ENCODE results near the gene KRT14. TPM values are rescaled to one million over a fixed set of nuclear protein-coding genes. Genes with fewer than 3 reads are reported as not detected.
"Not testable (repeated sequence)": the region's sequence is repeated elsewhere in the genome, so short reads cannot be mapped to it uniquely, and the experiment has no call there.

The KRT14 gene
- total and polyA plus RNA-seq, 12 donors: 0.30 TPM; not detected in 11

DNA sequence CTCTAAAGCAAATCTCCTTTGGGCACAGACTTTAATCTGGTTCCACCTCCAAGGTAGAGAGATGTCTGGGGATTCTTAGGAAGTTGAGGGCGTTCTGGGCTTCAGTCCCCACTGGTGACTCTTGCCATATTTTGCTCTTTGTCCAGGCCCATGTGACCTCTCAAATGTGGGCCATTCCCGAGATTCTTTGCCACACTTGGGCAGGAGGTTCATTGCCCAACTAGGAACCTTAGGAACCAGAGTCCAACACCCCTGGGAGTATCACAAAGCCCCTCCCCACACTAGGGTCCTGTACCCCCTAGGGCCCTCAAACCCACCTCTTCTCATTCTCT is 6.5 kb downstream of the KRT14 start:
- no peaks in the 10 kb centered on the region for H3K9me3 ChIP-seq
- TF ChIP-seq, protein P1, sequence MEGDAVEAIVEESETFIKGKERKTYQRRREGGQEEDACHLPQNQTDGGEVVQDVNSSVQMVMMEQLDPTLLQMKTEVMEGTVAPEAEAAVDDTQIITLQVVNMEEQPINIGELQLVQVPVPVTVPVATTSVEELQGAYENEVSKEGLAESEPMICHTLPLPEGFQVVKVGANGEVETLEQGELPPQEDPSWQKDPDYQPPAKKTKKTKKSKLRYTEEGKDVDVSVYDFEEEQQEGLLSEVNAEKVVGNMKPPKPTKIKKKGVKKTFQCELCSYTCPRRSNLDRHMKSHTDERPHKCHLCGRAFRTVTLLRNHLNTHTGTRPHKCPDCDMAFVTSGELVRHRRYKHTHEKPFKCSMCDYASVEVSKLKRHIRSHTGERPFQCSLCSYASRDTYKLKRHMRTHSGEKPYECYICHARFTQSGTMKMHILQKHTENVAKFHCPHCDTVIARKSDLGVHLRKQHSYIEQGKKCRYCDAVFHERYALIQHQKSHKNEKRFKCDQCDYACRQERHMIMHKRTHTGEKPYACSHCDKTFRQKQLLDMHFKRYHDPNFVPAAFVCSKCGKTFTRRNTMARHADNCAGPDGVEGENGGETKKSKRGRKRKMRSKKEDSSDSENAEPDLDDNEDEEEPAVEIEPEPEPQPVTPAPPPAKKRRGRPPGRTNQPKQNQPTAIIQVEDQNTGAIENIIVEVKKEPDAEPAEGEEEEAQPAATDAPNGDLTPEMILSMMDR (IDR thresholded peaks at IDR 0.05): no peak
- H3K27me3 ChIP-seq: peaks cover 0 to 52% (median 34%) of the 10 kb centered on the region in 7 donors
- H3K4me3 ChIP-seq: no peak overlapping the region
- ATAC-seq: no peak
- H3K36me3 ChIP-seq: no peaks in the 10 kb centered on the region
- no peak for DNase-seq
- no peak overlapping the region for H3K27ac ChIP-seq
- WGBS, 2 donors: 72 to 84% methylated on average over 2 of the region's 2 CpGs
- intact Hi-C loops (cut with DNase I): loop anchor here in 2 of 10 donors (10.0 kb wide), 1 partner anchor 65 kb away; no protein-coding TSS in a partner anchor
- no peaks in the 10 kb centered on the region for H3K4me1 ChIP-seq

GRCh38 chr17:41579484-41580243 is 7.0 kb downstream of the KRT14 start:
- peaks cover 0 to 55% (median 37%) of the 10 kb centered on the region in 7 donors for H3K27me3 ChIP-seq
- TF ChIP-seq, protein P1 (IDR thresholded peaks at IDR 0.05): peak; percentile 42 to 84 (median 73)
- no peaks in the 10 kb centered on the region for H3K36me3 ChIP-seq
- no peaks in the 10 kb centered on the region for H3K4me1 ChIP-seq
- DNase-seq: peak; percentile 50 to 80
- 40% methylated on average over 18 of the region's 18 CpGs for WGBS, 2 donors
- H3K9me3 ChIP-seq: no peaks in the 10 kb centered on the region
- no peak overlapping the region for H3K27ac ChIP-seq
- peak; percentile 67 to 93 (median 88) for ATAC-seq
- H3K4me3 ChIP-seq: no peak overlapping the region
- intact Hi-C loops (cut with DNase I): loop anchor here in 4 of 10 donors (1.0 to 10.0 kb wide), 2 partner anchors 65 to 69 kb away; no protein-coding TSS in a partner anchor

DNA sequence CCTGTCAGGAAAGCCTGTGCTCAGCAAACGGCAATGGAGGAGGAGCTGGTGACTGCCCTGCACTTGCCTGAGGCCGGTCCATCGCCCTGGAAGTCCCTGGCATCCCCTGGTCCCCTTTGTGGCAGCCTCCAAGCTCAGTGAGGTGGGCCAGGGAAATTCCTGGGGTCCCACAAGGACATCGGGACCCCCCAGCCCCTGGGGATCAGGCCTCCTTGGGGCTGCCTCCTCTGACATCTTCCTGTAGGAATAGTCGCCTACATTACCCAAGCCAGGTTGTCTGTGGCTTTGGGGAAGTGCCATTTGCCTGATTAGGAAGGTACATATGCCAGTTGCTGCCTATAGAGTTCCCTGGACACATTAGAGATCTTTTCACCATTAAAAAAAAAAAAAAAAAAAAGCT is 7.7 kb downstream of the KRT14 start:
- no peaks in the 10 kb centered on the region for H3K36me3 ChIP-seq
- no peak overlapping the region for H3K4me3 ChIP-seq
- no peak for ATAC-seq
- TF ChIP-seq, protein P1 (IDR thresholded peaks at IDR 0.05): no peak
- H3K9me3 ChIP-seq: no peaks in the 10 kb centered on the region
- H3K27me3 ChIP-seq: peaks cover 0 to 58% (median 37%) of the 10 kb centered on the region in 7 donors
- WGBS, 2 donors: 63 to 73% methylated on average over 5 of the region's 5 CpGs
- H3K27ac ChIP-seq: no peak overlapping the region
- H3K4me1 ChIP-seq: no peaks in the 10 kb centered on the region
- DNase-seq: no peak
- intact Hi-C loops (cut with DNase I): loop anchor here in 2 of 10 donors (1.0 kb wide), 1 partner anchor 69 kb away; no protein-coding TSS in a partner anchor

DNA sequence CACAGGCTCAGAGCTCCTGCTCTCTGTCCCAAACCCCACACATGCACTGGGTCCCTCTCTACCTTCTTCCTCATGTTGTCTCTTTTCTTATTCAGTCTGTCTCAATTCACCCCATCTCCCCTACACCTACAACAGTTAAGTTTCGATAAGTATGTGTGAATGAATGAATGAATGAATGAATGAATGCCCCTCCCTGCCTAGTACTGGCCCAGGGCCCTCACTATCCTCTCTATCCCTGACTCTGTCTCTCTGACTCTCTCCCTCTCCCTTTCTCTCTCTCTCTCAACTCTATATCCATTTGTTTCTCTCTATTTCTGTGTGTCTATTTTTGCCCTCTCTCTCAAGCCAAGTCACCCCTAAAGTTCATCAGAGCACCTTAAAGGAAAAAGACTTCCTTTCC is 8.2 kb downstream of the KRT14 start:
- TF ChIP-seq, protein P1 (IDR thresholded peaks at IDR 0.05): no peak
- Histone ChIP-seq H3K4me3 (no peak overlapping the region), H3K36me3 (no peaks in the 10 kb centered on the region), H3K27ac (no peak overlapping the region), H3K4me1 (no peaks in the 10 kb centered on the region), H3K27me3 (peaks cover 0 to 62% (median 38%) of the 10 kb centered on the region in 7 donors), H3K9me3 (no peaks in the 10 kb centered on the region)
- intact Hi-C loops (cut with DNase I): no loop called here
- ATAC-seq: no peak
- DNase-seq: no peak
- WGBS, 2 donors: 83 to 96% methylated on average over 1 of the region's 1 CpG

GRCh38 chr17:41576740-41577139 is 10.0 kb downstream of the KRT14 start:
- intact Hi-C loops (cut with DNase I); ATAC-seq; H3K27ac ChIP-seq; H3K4me3 ChIP-seq; H3K4me1 ChIP-seq; DNase-seq; H3K36me3 ChIP-seq; H3K9me3 ChIP-seq: not testable (repeated sequence)
- peaks cover 0 to 65% (median 56%) of the 10 kb centered on the region in 7 donors for H3K27me3 ChIP-seq
- 84 to 88% methylated on average over 4 of the region's 4 CpGs for WGBS, 2 donors
